ENCODE results near the gene GATAD2B.

DNA sequence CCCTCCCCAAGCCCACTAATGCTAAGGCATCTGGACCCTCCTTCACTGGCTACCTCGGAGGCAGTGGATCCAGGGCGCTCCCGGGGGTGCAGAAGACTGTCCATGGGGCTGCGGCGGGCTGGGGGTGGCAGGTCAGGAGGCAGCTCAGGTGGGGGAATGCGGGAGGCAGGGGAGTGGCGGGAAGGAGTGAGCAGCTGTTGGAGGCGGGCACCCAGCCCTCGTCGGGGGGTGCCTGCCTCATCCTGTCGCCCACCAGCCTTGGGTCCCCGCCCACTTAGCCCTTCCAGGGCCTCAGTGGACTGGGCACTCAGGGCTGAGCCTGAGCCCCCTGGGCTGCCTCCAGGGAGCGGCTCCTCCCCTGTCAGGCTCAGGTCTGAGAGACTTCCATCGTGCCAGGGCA is 10.7 kb upstream of the GATAD2B start:
- no peak for TF ChIP-seq GATA2 (IDR thresholded peaks at IDR 0.05; ENCODE audit: low read depth, low read length)
- TF ChIP-seq GATA3 (IDR thresholded peaks at IDR 0.05; ENCODE audit: low read depth, low read length): no peak
